GM12872 (cell line): Measurements from ENCODE around the gene C16orf74.

Source experiments
- TF ChIP-seq, protein P1 (sequence below): IDR thresholded peaks from 3 replicates; pipeline ENCODE4 v1.5.1; 2011; ENCODE audit warnings: low read depth, mild to moderate bottlenecking, low read length, moderate library complexity; ENCODE audit not compliant: insufficient read depth

Gene C16orf74

DNA sequence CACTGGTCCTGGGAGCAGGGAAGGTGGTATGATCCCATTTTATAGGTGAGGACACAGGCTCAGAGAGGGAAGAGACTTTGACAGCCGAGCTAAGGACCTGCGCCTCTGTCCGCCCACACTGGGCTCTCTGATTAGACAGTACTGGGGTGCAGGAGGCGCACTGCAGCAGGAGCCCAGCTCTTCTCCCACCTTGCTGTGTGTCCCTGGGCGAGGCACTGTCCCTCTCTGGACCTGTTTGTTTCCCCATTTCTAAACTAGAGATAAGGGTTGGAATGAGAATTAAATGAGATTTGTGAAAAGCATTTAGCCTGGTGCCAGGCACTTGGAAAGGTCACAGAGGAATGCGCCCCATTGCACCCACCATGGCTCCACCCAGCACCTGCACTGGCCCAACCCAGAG lies 42.6 kb downstream of the C16orf74 start:
- TF ChIP-seq, protein P1, sequence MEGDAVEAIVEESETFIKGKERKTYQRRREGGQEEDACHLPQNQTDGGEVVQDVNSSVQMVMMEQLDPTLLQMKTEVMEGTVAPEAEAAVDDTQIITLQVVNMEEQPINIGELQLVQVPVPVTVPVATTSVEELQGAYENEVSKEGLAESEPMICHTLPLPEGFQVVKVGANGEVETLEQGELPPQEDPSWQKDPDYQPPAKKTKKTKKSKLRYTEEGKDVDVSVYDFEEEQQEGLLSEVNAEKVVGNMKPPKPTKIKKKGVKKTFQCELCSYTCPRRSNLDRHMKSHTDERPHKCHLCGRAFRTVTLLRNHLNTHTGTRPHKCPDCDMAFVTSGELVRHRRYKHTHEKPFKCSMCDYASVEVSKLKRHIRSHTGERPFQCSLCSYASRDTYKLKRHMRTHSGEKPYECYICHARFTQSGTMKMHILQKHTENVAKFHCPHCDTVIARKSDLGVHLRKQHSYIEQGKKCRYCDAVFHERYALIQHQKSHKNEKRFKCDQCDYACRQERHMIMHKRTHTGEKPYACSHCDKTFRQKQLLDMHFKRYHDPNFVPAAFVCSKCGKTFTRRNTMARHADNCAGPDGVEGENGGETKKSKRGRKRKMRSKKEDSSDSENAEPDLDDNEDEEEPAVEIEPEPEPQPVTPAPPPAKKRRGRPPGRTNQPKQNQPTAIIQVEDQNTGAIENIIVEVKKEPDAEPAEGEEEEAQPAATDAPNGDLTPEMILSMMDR, result no peak

DNA sequence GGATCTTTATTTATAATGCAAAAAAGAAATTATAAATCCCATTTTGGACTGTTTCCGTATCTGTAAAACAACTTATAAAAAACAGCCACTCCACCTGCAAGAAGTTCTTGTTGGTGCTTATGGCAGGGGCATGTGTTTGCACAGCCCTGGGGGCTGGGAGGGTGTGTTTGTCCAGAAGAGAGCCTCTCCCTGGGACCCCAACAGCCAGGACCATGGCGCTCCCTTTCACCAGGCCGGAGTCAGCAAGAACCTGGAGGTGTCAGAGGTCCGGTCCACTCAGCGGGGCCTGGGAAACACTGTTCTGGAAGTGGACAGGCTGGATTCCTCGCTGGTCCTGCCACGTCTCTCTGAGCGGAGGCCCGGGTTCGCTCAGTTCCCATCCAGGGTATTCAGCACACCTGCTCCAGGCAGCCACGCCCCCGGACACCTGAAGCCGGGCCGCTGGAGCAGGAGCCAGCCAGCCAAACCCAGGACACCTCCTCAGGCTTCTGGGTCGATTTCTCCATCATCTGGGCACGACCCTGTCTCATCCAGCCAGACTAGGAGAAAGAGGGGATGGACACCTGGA lies 43.3 kb downstream of the C16orf74 start:
- TF ChIP-seq, protein P1, result no peak

DNA sequence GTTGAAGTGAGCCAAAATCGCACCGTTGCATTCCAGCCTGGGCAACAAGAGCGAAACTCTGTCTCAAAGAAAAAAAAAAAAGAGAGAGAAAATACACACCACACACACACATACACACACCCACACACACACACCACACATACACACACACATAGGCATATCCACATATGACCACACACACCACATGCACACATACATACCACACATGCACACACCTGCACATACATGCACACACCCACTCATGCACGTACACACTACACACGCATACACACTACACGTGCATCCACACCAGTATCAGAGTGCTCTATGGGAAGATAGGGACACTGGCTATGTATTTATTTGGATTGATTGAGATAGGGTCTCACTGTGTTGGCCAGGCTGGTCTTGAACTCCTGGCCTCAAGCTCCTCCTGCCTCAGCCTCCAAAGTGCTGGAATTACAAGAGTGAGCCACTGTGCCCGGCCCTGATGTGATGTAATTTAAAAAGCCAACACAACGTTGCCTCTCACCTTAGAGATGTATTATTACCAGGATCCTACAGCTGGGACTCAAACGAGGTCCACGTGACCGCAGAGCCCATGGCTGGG lies 44.4 kb downstream of the C16orf74 start:
- TF ChIP-seq, protein P1, result no peak

DNA sequence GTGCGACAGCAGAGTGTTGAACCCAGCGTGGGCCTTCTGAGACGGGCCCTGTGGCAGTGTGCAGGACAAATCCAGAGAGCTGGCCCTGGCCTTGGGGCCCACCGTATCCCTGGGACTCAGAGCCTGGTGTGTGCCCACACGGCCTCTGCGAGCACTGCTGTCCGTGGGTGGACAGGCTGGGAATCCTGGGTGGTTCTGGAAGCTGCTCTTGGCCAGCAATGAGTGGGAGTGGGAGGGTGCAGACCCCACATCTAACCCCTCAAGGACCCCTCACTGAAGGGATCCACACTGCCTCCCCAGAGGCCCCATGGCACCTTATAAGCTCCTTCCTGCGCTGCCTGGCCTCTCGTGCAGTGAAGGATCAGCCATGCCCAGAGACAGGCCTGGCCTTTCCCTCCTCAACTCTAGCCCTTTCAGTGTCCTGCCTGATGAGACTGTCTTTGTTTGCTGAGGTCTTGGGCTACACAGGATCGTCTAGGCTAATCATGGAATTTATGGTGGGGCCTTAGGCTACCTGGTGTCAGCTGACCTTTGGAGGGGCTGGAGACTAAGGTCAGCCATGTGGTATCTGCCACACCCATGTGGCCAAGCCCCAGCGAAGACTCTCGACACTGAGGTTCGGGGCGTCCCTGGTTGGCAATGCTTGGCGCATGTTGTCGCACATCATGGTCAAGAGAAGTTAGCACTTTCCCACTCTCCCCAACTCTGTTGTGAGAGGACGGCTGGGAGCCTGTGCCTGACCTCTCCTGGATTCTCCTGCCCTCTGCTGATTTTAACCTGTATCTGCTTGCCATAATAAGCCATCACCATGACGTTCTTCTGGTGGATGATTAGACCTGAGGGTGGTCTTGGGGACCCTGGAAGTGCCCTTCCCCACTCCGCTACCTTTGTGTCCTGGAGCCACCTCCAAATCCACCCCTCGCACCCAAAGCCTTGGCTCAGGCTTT lies 45.7 kb downstream of the C16orf74 start:
- TF ChIP-seq, protein P1, result no peak

DNA sequence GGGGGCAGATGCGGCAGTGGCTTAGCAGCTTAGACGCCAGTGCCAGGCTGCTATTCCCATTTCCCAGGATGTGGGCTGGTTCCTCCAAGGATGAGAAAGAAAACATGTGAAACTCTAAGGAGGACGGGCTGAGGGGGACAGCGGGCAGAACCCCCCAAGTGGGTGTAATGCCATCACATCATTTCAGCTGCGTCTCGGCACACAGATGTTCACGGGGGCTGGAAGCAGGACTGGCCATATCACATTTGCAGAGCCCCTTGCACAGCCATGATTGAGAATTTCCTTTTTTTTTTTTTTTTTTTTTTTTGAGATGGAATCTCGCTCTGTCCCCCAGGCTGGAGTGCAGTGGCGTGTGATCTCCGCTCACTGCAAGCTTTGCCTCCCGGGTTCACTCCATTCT lies 46.9 kb downstream of the C16orf74 start:
- TF ChIP-seq, protein P1, result no peak

DNA sequence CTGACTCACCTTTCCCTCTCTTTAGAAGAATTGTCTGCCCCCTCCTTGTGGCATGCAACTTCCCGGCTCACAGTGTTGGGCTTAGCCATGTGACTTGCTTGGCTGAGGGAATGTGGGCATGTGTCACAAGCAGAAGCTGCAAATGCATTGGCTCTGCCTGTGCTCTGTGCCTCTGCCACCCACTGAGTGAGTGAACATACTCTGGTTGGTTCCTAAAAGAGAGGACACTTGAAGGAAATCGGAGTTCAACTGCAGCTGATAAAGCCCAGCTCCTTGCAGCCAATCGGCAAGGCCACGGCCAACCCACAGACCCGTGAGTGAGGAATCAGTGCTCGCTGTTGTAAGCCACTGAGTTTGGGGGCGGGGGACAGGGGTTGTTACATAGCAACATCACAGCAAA lies 51.3 kb downstream of the C16orf74 start:
- TF ChIP-seq, protein P1, result no peak

DNA sequence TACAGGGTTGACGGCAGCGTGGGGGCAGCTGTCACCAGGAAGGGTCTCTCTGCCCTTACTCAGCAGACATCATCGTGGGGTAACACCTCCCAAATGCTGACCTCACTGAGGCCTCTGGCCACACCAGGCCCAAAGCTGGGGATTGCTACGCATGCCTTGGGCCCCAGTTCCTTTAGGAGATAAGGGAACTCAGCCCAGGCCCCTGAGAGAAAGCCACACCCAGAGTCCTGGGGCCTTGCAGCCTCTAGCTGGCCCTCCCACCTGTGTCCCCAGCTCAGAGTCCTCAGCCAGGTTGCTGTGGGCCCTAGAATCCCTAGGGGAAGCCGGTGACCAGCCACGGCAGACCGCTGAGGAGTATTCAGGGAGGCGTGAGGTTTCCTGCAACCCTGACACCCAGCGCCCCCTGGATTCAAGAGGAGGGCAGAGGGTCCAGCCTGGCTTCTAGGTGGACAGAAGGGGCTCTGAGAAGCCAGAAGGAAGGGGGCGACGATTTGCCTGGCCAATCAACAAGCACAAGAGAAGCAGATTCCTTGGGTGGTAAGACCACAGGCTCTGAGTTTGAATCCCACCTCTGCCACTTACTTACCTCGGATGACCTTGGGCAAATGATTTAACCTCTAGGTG lies 51.8 kb downstream of the C16orf74 start:
- TF ChIP-seq, protein P1, result no peak
